ENCODE data around the gene CLPTM1. TPM values are rescaled to one million over a fixed set of nuclear protein-coding genes. Genes with fewer than 3 reads are reported as not detected.

The CLPTM1 gene
- total RNA-seq, 2 donors from 2014 or later = 63.1 to 69.3 TPM

- H3K9me3 ChIP-seq = no peaks in the 10 kb centered on the region
- no peak for TF ChIP-seq CTCF (IDR thresholded peaks at IDR 0.05)
- no peak overlapping the region for H3K4me3 ChIP-seq
- H3K4me1 ChIP-seq (ENCODE audit: control insufficient read depth in 1 of 2, low read depth in 2 of 2) = no peaks in the 10 kb centered on the region
- ATAC-seq (ENCODE audit: insufficient number of reproducible peaks, low FRiP score, low read depth) (no peak), DNase-seq (ENCODE audit: low spot score) (no peak)
- H3K27ac ChIP-seq = no peak overlapping the region
- H3K36me3 ChIP-seq = peaks cover 4% of the 10 kb centered on the region
- H3K27me3 ChIP-seq (replicated peaks; ENCODE audit: insufficient read depth) = no peaks in the 10 kb centered on the region
Observed at GRCh38 chr19:45021971-45022370, 66.8 kb downstream of the CLPTM1 start.

GRCh38 chr19:45023048-45023447 is 67.9 kb downstream of the CLPTM1 start:
- no peak for TF ChIP-seq CTCF (IDR thresholded peaks at IDR 0.05)
- Histone ChIP-seq H3K27ac (no peak overlapping the region), H3K4me3 (no peak overlapping the region), H3K27me3 (replicated peaks; ENCODE audit: insufficient read depth) (no peaks in the 10 kb centered on the region), H3K4me1 (ENCODE audit: control insufficient read depth in 1 of 2, low read depth in 2 of 2) (no peaks in the 10 kb centered on the region), H3K9me3 (no peaks in the 10 kb centered on the region), H3K36me3 (peaks cover 6% of the 10 kb centered on the region)
- no peak for ATAC-seq (ENCODE audit: insufficient number of reproducible peaks, low FRiP score, low read depth)
- DNase-seq (ENCODE audit: low spot score) = no peak

- Histone ChIP-seq H3K4me3 (no peak overlapping the region), H3K4me1 (ENCODE audit: control insufficient read depth in 1 of 2, low read depth in 2 of 2) (no peaks in the 10 kb centered on the region), H3K27ac (no peak overlapping the region), H3K9me3 (no peaks in the 10 kb centered on the region), H3K36me3 (peaks cover 14% of the 10 kb centered on the region), H3K27me3 (replicated peaks; ENCODE audit: insufficient read depth) (no peaks in the 10 kb centered on the region)
- no peak for DNase-seq (ENCODE audit: low spot score)
- no peak for TF ChIP-seq CTCF (IDR thresholded peaks at IDR 0.05)
- no peak for ATAC-seq (ENCODE audit: insufficient number of reproducible peaks, low FRiP score, low read depth)
Observed at GRCh38 chr19:45025264-45025663, 70.1 kb downstream of the CLPTM1 start.

GRCh38 chr19:45027371-45027770 is 72.2 kb downstream of the CLPTM1 start:
- H3K4me3 ChIP-seq = no peak overlapping the region
- H3K9me3 ChIP-seq = no peaks in the 10 kb centered on the region
- DNase-seq (ENCODE audit: low spot score) (no peak), ATAC-seq (ENCODE audit: insufficient number of reproducible peaks, low FRiP score, low read depth) (no peak)
- H3K27ac ChIP-seq = no peak overlapping the region
- peaks cover 20% of the 10 kb centered on the region for H3K36me3 ChIP-seq
- no peak for TF ChIP-seq CTCF (IDR thresholded peaks at IDR 0.05)
- no peaks in the 10 kb centered on the region for H3K27me3 ChIP-seq (replicated peaks; ENCODE audit: insufficient read depth)
- no peaks in the 10 kb centered on the region for H3K4me1 ChIP-seq (ENCODE audit: control insufficient read depth in 1 of 2, low read depth in 2 of 2)

DNA sequence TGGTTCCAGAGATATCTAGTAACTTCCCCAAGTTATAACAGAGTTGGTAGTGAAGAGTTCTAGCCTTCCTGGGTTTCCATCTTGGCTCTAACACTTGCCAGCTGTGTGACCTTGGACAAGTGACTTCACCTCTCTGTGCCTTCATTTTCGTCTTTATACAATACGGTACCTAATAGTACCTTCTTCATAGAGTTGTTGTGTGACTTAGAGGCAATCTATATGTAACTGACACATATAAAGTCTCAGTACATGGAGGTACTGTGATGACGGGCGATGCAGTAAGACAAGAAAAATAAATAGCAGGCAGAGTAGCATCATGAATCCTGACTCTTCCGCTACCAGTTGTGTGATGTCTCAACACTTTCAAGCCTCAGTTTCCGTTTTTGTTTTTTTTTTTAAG is 75.6 kb downstream of the CLPTM1 start:
- Histone ChIP-seq H3K4me1 (ENCODE audit: control insufficient read depth in 1 of 2, low read depth in 2 of 2) (no peaks in the 10 kb centered on the region), H3K27ac (no peak overlapping the region), H3K4me3 (no peak overlapping the region), H3K36me3 (peaks cover 32% of the 10 kb centered on the region), H3K27me3 (replicated peaks; ENCODE audit: insufficient read depth) (no peaks in the 10 kb centered on the region), H3K9me3 (no peaks in the 10 kb centered on the region)
- ATAC-seq (ENCODE audit: insufficient number of reproducible peaks, low FRiP score, low read depth) (no peak), DNase-seq (ENCODE audit: low spot score) (no peak)
- no peak for TF ChIP-seq CTCF (IDR thresholded peaks at IDR 0.05)
